Measurements from ENCODE around the gene C17orf58.
"Not testable (repeated sequence)": the region's sequence is repeated elsewhere in the genome, so short reads cannot be mapped to it uniquely, and the experiment has no call there.

C17orf58 gene

GRCh38 chr17:67982686-67983382, 13.4 kb downstream of the C17orf58 start:
- no peak overlapping the region for H2AFZ ChIP-seq (ENCODE audit: low read length)
- H3K27me3 ChIP-seq (ENCODE audit: insufficient read depth, low read length, poor library complexity, severe bottlenecking), result no peaks in the 10 kb centered on the region
- no peak overlapping the region for H3K9ac ChIP-seq (ENCODE audit: low read depth, low read length, poor library complexity, severe bottlenecking)
- no peak overlapping the region for H3K4me3 ChIP-seq (ENCODE audit: low read length, poor library complexity, severe bottlenecking)
- no peaks in the 10 kb centered on the region for H3F3A ChIP-seq (ENCODE audit: low read depth)
- no peaks in the 10 kb centered on the region for H3K79me2 ChIP-seq (ENCODE audit: insufficient read depth, low read length)
- peaks cover 21% of the 10 kb centered on the region; the same call in 1 of the 2 replicates for H3K36me3 ChIP-seq (ENCODE audit: insufficient read depth, low read length)
- no peak overlapping the region for H3K4me2 ChIP-seq (ENCODE audit: low read depth, low read length, poor library complexity, severe bottlenecking)
- H4K20me1 ChIP-seq (ENCODE audit: insufficient read depth, low read length, poor library complexity, severe bottlenecking), result no peaks in the 10 kb centered on the region
- H3K4me1 ChIP-seq (ENCODE audit: insufficient read depth, low read length, poor library complexity, severe bottlenecking), result no peaks in the 10 kb centered on the region
- H3K9me2 ChIP-seq (replicated peaks; ENCODE audit: low read depth, low read length), result no peaks in the 10 kb centered on the region
- TF ChIP-seq EZH2phosphoT487 (IDR thresholded peaks at IDR 0.05; ENCODE audit: borderline replicate concordance) (no peak), CTCF (conservative IDR thresholded peaks at IDR 0.05; ENCODE audit: low read length) (no peak)
- no peaks in the 10 kb centered on the region for H3K9me3 ChIP-seq (ENCODE audit: insufficient read depth, low read depth, low read length)

GRCh38 chr17:67982034-67982640, 14.1 kb downstream of the C17orf58 start:
- H2AFZ ChIP-seq (ENCODE audit: low read length), result no peak overlapping the region
- peaks cover 23% of the 10 kb centered on the region; the same call in 1 of the 2 replicates for H3K36me3 ChIP-seq (ENCODE audit: insufficient read depth, low read length)
- no peaks in the 10 kb centered on the region for H3K4me1 ChIP-seq (ENCODE audit: insufficient read depth, low read length, poor library complexity, severe bottlenecking)
- no peak overlapping the region for H3K4me3 ChIP-seq (ENCODE audit: low read length, poor library complexity, severe bottlenecking)
- H3K9me3 ChIP-seq (ENCODE audit: insufficient read depth, low read depth, low read length), result no peaks in the 10 kb centered on the region
- no peak for TF ChIP-seq CTCF (conservative IDR thresholded peaks at IDR 0.05; ENCODE audit: low read length)
- no peak for TF ChIP-seq EZH2phosphoT487 (IDR thresholded peaks at IDR 0.05; ENCODE audit: borderline replicate concordance)
- H3K9ac ChIP-seq (ENCODE audit: low read depth, low read length, poor library complexity, severe bottlenecking), result no peak overlapping the region
- H3F3A ChIP-seq (ENCODE audit: low read depth), result no peaks in the 10 kb centered on the region
- H3K4me2 ChIP-seq (ENCODE audit: low read depth, low read length, poor library complexity, severe bottlenecking), result no peak overlapping the region
- no peaks in the 10 kb centered on the region for H3K27me3 ChIP-seq (ENCODE audit: insufficient read depth, low read length, poor library complexity, severe bottlenecking)
- no peaks in the 10 kb centered on the region for H3K9me2 ChIP-seq (replicated peaks; ENCODE audit: low read depth, low read length)
- no peaks in the 10 kb centered on the region for H3K79me2 ChIP-seq (ENCODE audit: insufficient read depth, low read length)
- H4K20me1 ChIP-seq (ENCODE audit: insufficient read depth, low read length, poor library complexity, severe bottlenecking), result no peaks in the 10 kb centered on the region

GRCh38 chr17:67980883-67981282, 15.4 kb downstream of the C17orf58 start:
- H3K79me2 ChIP-seq (ENCODE audit: insufficient read depth, low read length), result not testable (repeated sequence)

More at GRCh38 chr17:67980883-67981282, 15.4 kb downstream of the C17orf58 start:
- not testable (repeated sequence) for H3F3A ChIP-seq (ENCODE audit: low read depth); H3K9me2 ChIP-seq (replicated peaks; ENCODE audit: low read depth, low read length); H3K27me3 ChIP-seq (ENCODE audit: insufficient read depth, low read length, poor library complexity, severe bottlenecking); H4K20me1 ChIP-seq (ENCODE audit: insufficient read depth, low read length, poor library complexity, severe bottlenecking); H2AFZ ChIP-seq (ENCODE audit: low read length); H3K4me1 ChIP-seq (ENCODE audit: insufficient read depth, low read length, poor library complexity, severe bottlenecking); H3K9ac ChIP-seq (ENCODE audit: low read depth, low read length, poor library complexity, severe bottlenecking); H3K4me3 ChIP-seq (ENCODE audit: low read length, poor library complexity, severe bottlenecking); H3K9me3 ChIP-seq (ENCODE audit: insufficient read depth, low read depth, low read length); H3K4me2 ChIP-seq (ENCODE audit: low read depth, low read length, poor library complexity, severe bottlenecking)
- H3K36me3 ChIP-seq (ENCODE audit: insufficient read depth, low read length), result peaks cover 35% of the 10 kb centered on the region
